Mucosa of descending colon (tissue), 3 donors: Measurements from ENCODE around the gene LTA. TPM values are rescaled to one million over a fixed set of nuclear protein-coding genes. Genes with fewer than 3 reads are reported as not detected.
A peak's percentile ranks its signal among the peaks of the same experiment; 100 is the strongest.

Experiments used
- ATAC-seq: fragments of 200-7000 bp; cut with Tn5 transposase; one replicate; pipeline ENCODE4 v1.9.1; 2020; ENCODE audit warnings: mild to moderate bottlenecking, moderate library complexity
- DNase-seq, 3 donors: peaks; one replicate each; pipeline ENCODE4 v3.0.0-alpha.2; 2020
- H3K36me3 ChIP-seq: fragments of 200-600 bp; one replicate; pipeline ENCODE4 v1.8.0; 2021; ENCODE audit warnings: low read depth, mild to moderate bottlenecking
- H3K4me1 ChIP-seq: fragments of 200-600 bp; one replicate; pipeline ENCODE4 v1.8.0; 2021; ENCODE audit warnings: low read depth, mild to moderate bottlenecking
- H3K4me3 ChIP-seq: fragments of 200-600 bp; one replicate; pipeline ENCODE4 v1.8.0; 2021; ENCODE audit warnings: mild to moderate bottlenecking
- H3K9me3 ChIP-seq: fragments of 200-600 bp; one replicate; pipeline ENCODE4 v1.8.0; 2021; ENCODE audit warnings: mild to moderate bottlenecking
- intact Hi-C, 2 donors: fragments of 100-400 bp; cut with DNase I in 1 of 2; cut with micrococcal nuclease in 1 of 2; formaldehyde crosslinking; loops; one replicate each; pipeline versions ENCODE4 v1.11.0 to v1.11.1; 2022; cut with DNase I, micrococcal nuclease
- total RNA-seq, 3 donors: library from RNA; stranded (reverse); fragmentation: NEBNext Ultra II Directional in 2 of 3; extraction: Animal tissue kit (Norgen Biotek cat#: 25700) in 2 of 3; gene quantifications; one replicate each; pipeline versions ENCODE4 v1.2.1 to v1.2.4, GENCODE V29; 2021 to 2023
- TF ChIP-seq, protein P1 (sequence below): fragments of 200-600 bp; IDR thresholded peaks from one replicate; pipeline ENCODE4 v1.8.0; 2022; ENCODE audit warnings: antibody characterized with exemption, mild to moderate bottlenecking
- donor health status: DM: no; HTN: no; CAD: no; lungs with moderate emphysema.
- donor health status: DM: no; HTN: no; CAD: no.
- donor health status: DM: no; HTN: yes; CAD: no.

LTA gene
- total RNA-seq, 3 donors from 2014 or later: 0.20 to 0.22 TPM; not detected in 1

DNA sequence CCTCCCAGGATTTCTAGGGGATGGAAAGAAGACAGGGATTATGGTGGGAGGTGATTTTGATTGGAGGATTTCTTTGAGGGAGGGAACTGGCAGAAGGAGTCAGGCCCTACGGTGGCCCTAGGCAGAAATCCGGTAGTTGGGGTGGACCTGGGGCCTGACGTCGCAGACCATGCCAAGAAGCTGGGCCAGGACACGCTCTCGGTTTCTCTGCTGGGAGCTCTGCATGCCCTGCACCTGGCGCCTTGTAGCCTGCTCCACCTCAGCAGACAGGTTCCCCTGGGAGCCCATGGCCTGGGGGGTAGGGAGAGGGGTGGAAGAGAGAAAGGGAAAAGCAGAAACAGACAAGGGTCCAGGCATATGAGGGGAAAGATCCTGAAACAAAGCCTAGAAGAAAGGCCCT is 26.8 kb upstream of the LTA start:
- TF ChIP-seq, protein P1, sequence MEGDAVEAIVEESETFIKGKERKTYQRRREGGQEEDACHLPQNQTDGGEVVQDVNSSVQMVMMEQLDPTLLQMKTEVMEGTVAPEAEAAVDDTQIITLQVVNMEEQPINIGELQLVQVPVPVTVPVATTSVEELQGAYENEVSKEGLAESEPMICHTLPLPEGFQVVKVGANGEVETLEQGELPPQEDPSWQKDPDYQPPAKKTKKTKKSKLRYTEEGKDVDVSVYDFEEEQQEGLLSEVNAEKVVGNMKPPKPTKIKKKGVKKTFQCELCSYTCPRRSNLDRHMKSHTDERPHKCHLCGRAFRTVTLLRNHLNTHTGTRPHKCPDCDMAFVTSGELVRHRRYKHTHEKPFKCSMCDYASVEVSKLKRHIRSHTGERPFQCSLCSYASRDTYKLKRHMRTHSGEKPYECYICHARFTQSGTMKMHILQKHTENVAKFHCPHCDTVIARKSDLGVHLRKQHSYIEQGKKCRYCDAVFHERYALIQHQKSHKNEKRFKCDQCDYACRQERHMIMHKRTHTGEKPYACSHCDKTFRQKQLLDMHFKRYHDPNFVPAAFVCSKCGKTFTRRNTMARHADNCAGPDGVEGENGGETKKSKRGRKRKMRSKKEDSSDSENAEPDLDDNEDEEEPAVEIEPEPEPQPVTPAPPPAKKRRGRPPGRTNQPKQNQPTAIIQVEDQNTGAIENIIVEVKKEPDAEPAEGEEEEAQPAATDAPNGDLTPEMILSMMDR: no peak
- no peaks in the 10 kb centered on the region for H3K9me3 ChIP-seq
- H3K36me3 ChIP-seq: no peaks in the 10 kb centered on the region
- intact Hi-C loops: loop anchor here (5.0 kb wide), 2 partner anchors 47 to 52 kb away; partner anchors contain the start of gene NCR3 (in 1 of the 2)
- no peak overlapping the region for H3K4me3 ChIP-seq
- ATAC-seq (no peak), DNase-seq (no peak)
- H3K4me1 ChIP-seq: peaks cover 18% of the 10 kb centered on the region

DNA sequence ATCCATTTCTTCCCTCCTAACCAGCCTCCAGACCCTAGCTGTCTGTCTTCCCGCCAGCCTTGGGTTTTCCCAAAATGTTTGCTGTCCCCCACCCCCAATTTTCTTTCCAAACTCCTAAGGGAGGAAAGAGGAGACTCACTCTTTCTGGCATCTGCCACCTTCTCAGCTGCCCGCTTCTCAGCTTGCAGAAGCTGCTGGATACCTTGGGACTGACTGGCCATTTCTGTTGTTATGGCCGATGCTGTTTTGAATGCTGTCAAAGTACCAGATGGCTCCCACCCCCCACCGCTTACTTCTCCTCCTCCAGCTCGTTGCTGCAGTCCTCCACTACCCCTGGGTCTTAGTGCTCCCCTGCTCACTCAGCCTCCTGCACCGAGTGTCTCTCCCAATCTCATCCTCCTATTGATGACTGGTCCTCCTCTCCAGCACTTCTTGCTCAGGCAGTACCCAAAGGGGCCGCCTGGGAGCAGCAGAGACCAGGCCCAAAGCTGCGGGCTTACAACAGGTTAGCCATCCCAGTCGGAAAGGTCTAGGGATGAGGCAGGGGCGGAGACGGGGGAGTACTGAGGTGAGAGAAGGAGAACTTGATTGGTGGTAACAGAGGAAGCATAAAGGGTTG is 25.6 kb upstream of the LTA start, which contains the start of gene ATP6V1G2:
Gene ATP6V1G2, minus strand, starts transcription at position 270 of the 619 bp plus-strand sequence. Its CDS starts 49 bp downstream, at position 221.
- no peaks in the 10 kb centered on the region for H3K9me3 ChIP-seq
- H3K36me3 ChIP-seq: no peaks in the 10 kb centered on the region
- DNase-seq: peak; percentile 91 to 95 (median 95)
- H3K4me3 ChIP-seq: peak within 1 kb of the TSS; percentile 6
- ATAC-seq: peak; percentile 76
- intact Hi-C loops: loop anchor here (5.0 kb wide), 2 partner anchors 46 to 51 kb away; partner anchors contain the start of gene NCR3 (in 1 of the 2)
- TF ChIP-seq, protein P1: peak; percentile 92
- peaks cover 15% of the 10 kb centered on the region for H3K4me1 ChIP-seq

DNA sequence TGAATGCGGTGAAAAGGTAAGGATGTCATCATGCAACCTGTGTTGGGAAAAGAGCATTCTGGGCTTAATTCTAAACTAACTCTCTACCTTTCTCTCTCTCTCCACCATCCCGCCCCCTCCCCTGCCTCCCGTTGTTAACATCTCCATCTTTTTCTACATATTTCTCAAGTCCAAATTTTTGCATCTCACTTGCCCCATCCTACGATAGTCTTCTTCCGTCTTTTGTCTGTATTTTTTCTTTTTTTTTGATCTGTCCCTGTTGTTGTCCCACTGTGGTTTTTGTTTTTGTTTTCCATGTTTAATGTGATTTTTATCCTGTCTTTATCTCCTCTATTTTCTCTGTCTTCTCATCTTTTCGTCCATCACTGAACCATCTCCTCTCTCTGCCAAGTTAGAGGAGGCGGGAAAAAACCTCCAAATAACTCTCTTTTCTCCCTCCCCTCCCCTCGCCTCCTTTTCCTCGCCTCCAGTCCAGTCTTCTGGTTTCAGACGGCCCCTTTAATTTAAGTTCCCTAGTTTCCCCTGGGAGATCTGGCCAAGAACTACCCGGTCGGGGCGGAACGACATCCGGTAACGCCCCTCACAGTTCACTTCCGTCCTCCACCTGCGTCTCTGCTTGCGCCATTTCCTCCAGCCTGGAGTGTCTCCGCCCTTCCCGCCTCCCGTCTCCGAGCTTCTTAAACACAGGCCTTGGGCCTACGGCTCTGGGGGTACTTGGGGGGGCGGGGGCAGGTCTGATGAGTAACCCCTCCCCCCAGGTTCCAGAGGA is 24.9 kb upstream of the LTA start, which contains the start of gene NFKBIL1:
Gene NFKBIL1, plus strand, starts transcription at position 651 of the 769 bp plus-strand sequence. Its CDS starts 87 bp downstream, at position 738.
- H3K4me3 ChIP-seq: peak within 1 kb of the TSS; percentile 6
- intact Hi-C loops: loop anchor here (5.0 kb wide), 2 partner anchors 45 to 50 kb away; partner anchors contain the start of gene NCR3 (in 1 of the 2)
- H3K9me3 ChIP-seq: no peaks in the 10 kb centered on the region
- ATAC-seq (peak; percentile 96), DNase-seq (peak; percentile 93 to 96 (median 96))
- peaks cover 15% of the 10 kb centered on the region for H3K4me1 ChIP-seq
- no peaks in the 10 kb centered on the region for H3K36me3 ChIP-seq
- TF ChIP-seq, protein P1: no peak

DNA sequence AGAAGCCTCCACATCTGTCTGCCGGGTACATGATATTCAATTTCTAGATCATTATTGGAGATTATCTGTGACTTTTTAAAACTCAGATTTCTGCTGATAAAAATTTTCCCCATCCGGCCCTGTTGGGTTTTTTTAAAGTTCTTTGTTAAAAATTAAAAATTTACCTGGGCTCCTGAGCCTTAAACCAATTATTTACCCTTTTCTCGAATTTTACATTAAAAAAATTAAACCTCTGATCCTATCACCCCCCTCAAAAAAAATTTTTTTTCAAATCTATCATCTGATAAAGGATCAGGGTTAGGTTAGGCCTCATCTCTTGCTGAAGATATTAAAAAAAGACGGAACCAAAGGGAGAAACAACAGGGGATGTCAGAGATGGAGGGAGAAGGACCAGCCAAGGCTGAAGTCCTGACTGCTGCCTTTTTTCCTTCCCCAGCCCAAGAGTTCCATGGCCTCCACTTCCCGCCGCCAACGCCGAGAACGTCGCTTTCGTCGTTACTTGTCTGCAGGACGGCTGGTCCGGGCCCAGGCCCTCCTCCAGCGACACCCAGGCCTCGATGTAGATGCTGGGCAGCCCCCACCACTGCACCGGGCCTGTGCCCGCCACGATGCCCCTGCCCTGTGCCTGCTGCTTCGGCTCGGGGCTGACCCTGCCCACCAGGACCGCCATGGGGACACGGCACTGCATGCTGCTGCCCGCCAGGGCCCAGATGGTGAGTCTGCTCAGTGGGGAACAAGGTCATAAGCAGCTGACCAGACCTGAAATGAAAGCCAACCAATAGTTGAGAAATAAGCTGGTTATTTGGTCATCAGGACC is 24.2 kb upstream of the LTA start:
- Histone ChIP-seq H3K4me3 (no peak overlapping the region), H3K9me3 (no peaks in the 10 kb centered on the region), H3K36me3 (no peaks in the 10 kb centered on the region), H3K4me1 (peaks cover 15% of the 10 kb centered on the region)
- peak in 2 of 3 donors; percentile 52 to 69 for DNase-seq
- intact Hi-C loops: loop anchor here (5.0 kb wide), 2 partner anchors 44 to 49 kb away; partner anchors contain the start of gene NCR3 (in 1 of the 2)
- ATAC-seq: no peak
- TF ChIP-seq, protein P1: no peak

DNA sequence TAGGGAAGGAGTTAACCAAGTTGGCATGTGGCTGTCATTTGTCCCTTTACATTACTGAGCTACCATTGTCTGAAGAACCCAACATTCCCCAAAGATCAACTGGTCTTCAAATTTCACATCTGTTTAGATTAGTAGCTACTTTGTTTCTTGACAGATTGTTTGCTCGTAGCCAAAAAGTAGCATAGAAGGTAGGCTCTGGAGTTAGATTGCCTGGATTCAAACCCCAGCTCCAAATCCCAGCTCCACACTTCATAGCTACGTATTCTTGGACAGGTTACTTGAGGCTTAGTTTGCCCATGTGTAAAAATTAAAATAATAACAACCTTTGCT is 23.6 kb upstream of the LTA start:
- DNase-seq (no peak), ATAC-seq (no peak)
- Histone ChIP-seq H3K36me3 (no peaks in the 10 kb centered on the region), H3K4me3 (no peak overlapping the region), H3K4me1 (peaks cover 12% of the 10 kb centered on the region), H3K9me3 (no peaks in the 10 kb centered on the region)
- TF ChIP-seq, protein P1: no peak
- intact Hi-C loops: loop anchor here (5.0 kb wide), 2 partner anchors 44 to 49 kb away; partner anchors contain the start of gene NCR3 (in 1 of the 2)
